Ectodermal cell (in vitro differentiated cells): ENCODE data around the gene NCAPH2.

Experiments
- H3K27ac ChIP-seq: 2 replicates; pipeline ENCODE4 v1.7.0; 2013; ENCODE audit warnings: mild to moderate bottlenecking, low read depth, low read length; ENCODE audit not compliant: insufficient read depth, poor library complexity, severe bottlenecking
- H3K27me3 ChIP-seq: 2 replicates; pipeline ENCODE4 v1.7.0; 2013; ENCODE audit warnings: mild to moderate bottlenecking, low read length; ENCODE audit not compliant: insufficient read depth, control insufficient read depth, poor library complexity, severe bottlenecking
- H3K36me3 ChIP-seq: one replicate; pipeline ENCODE4 v1.7.0; 2013; ENCODE audit warnings: low read length; ENCODE audit not compliant: control insufficient read depth, insufficient read depth
- H3K4me1 ChIP-seq: one replicate; pipeline ENCODE4 v1.7.0; 2013; ENCODE audit warnings: low read length; ENCODE audit not compliant: control insufficient read depth, insufficient read depth
- H3K4me3 ChIP-seq: 2 replicates; pipeline ENCODE4 v1.7.0; 2013; ENCODE audit warnings: low read depth, low read length, control low read depth; ENCODE audit not compliant: insufficient read depth
- H3K9me3 ChIP-seq: 2 replicates; pipeline ENCODE4 v1.7.0; 2013; ENCODE audit warnings: mild to moderate bottlenecking, low read length, moderate library complexity; ENCODE audit not compliant: control insufficient read depth
- WGBS, 2 experiments: methylation state at CpG; one replicate each; pipeline ENCODE4 v1.1.7; 2013; ENCODE audit warnings: missing lambda C conversion rate in 2 of 2; 5-methylcytosine and 5-hydroxymethylcytosine counted together

The NCAPH2 gene

GRCh38 chr22:50474710-50475651, 33.0 kb upstream of the NCAPH2 start, which contains the start of gene SBF1:
Gene SBF1, minus strand, starts transcription at chr22:50475035. Its CDS starts 195 bp downstream, at chr22:50474840.
- H3K4me1 ChIP-seq = peaks cover 19% of the 10 kb centered on the region
- 4% methylated on average over 97 of the region's 97 CpGs for whole genome bisulfite sequencing, 2 experiments
- H3K4me3 ChIP-seq = peak within 1 kb of the TSS; percentile 73
- no peaks in the 10 kb centered on the region for H3K9me3 ChIP-seq
- H3K27me3 ChIP-seq = peaks cover 13% of the 10 kb centered on the region
- H3K27ac ChIP-seq = no peak within 1 kb of the TSS
- no peaks in the 10 kb centered on the region for H3K36me3 ChIP-seq

- Histone ChIP-seq H3K9me3 (no peaks in the 10 kb centered on the region), H3K27ac (no peak overlapping the region), H3K27me3 (peaks cover 20% of the 10 kb centered on the region), H3K36me3 (no peaks in the 10 kb centered on the region), H3K4me3 (no peak overlapping the region), H3K4me1 (peaks cover 16% of the 10 kb centered on the region)
- 87 to 94% methylated on average over 6 of the region's 6 CpGs for WGBS, 2 experiments
Measured at GRCh38 chr22:50475652-50476002, 32.4 kb upstream of the NCAPH2 start.

GRCh38 chr22:50476868-50477267, 31.2 kb upstream of the NCAPH2 start:
- Histone ChIP-seq H3K4me3 (no peak overlapping the region), H3K9me3 (no peaks in the 10 kb centered on the region), H3K27ac (no peak overlapping the region), H3K36me3 (no peaks in the 10 kb centered on the region), H3K4me1 (peaks cover 14% of the 10 kb centered on the region), H3K27me3 (peaks cover 32% of the 10 kb centered on the region)
- WGBS, 2 experiments = 82 to 88% methylated on average over 7 of the region's 7 CpGs

GRCh38 chr22:50477923-50478322, 30.1 kb upstream of the NCAPH2 start:
- 87 to 93% methylated on average over 12 of the region's 12 CpGs for WGBS, 2 experiments
- H3K27ac ChIP-seq = no peak overlapping the region
- no peak overlapping the region for H3K4me3 ChIP-seq
- no peaks in the 10 kb centered on the region for H3K36me3 ChIP-seq
- H3K9me3 ChIP-seq = no peaks in the 10 kb centered on the region
- H3K27me3 ChIP-seq = peaks cover 36% of the 10 kb centered on the region
- peaks cover 11% of the 10 kb centered on the region for H3K4me1 ChIP-seq

GRCh38 chr22:50479721-50480120, 28.3 kb upstream of the NCAPH2 start:
- Histone ChIP-seq H3K9me3 (no peaks in the 10 kb centered on the region), H3K27ac (no peak overlapping the region), H3K36me3 (no peaks in the 10 kb centered on the region), H3K4me1 (no peaks in the 10 kb centered on the region), H3K27me3 (peaks cover 36% of the 10 kb centered on the region), H3K4me3 (no peak overlapping the region)
- 81 to 85% methylated on average over 11 of the region's 11 CpGs for WGBS, 2 experiments

GRCh38 chr22:50481045-50481439, 27.0 kb upstream of the NCAPH2 start:
- no peaks in the 10 kb centered on the region for H3K36me3 ChIP-seq
- H3K4me3 ChIP-seq = peak overlapping the region; percentile 31
- no peaks in the 10 kb centered on the region for H3K9me3 ChIP-seq
- H3K27ac ChIP-seq = no peak overlapping the region
- peaks cover 36% of the 10 kb centered on the region for H3K27me3 ChIP-seq
- 6% methylated on average over 45 of the region's 45 CpGs for WGBS, 2 experiments
- no peaks in the 10 kb centered on the region for H3K4me1 ChIP-seq

GRCh38 chr22:50481440-50482106, 26.5 kb upstream of the NCAPH2 start, which contains the start of gene ADM2:
Gene ADM2, plus strand, starts transcription at chr22:50481543. Its CDS starts 305 bp downstream, at chr22:50481848.
- Histone ChIP-seq H3K27me3 (peaks cover 36% of the 10 kb centered on the region), H3K27ac (no peak within 1 kb of the TSS), H3K4me1 (no peaks in the 10 kb centered on the region), H3K4me3 (peak within 1 kb of the TSS; percentile 31), H3K36me3 (no peaks in the 10 kb centered on the region), H3K9me3 (no peaks in the 10 kb centered on the region)
- WGBS, 2 experiments = 3% methylated on average over 70 of the region's 70 CpGs

GRCh38 chr22:50482107-50483074, 25.6 kb upstream of the NCAPH2 start:
- peak overlapping the region; percentile 31 for H3K4me3 ChIP-seq
- WGBS, 2 experiments = 82 to 83% methylated on average over 35 of the region's 35 CpGs
- H3K27me3 ChIP-seq = peaks cover 36% of the 10 kb centered on the region
- no peaks in the 10 kb centered on the region for H3K9me3 ChIP-seq
- no peaks in the 10 kb centered on the region for H3K36me3 ChIP-seq
- H3K4me1 ChIP-seq = no peaks in the 10 kb centered on the region
- no peak overlapping the region for H3K27ac ChIP-seq

- Histone ChIP-seq H3K4me1 (no peaks in the 10 kb centered on the region), H3K27ac (no peak overlapping the region), H3K27me3 (peaks cover 36% of the 10 kb centered on the region), H3K4me3 (no peak overlapping the region), H3K36me3 (no peaks in the 10 kb centered on the region), H3K9me3 (no peaks in the 10 kb centered on the region)
- 92 to 95% methylated on average over 10 of the region's 10 CpGs for WGBS, 2 experiments
Measured at GRCh38 chr22:50483106-50483505, 24.9 kb upstream of the NCAPH2 start.
